Endothelial cell of umbilical vein (primary cell): ENCODE results near the gene MROH2A. TPM values are rescaled to one million over a fixed set of nuclear protein-coding genes. Genes with fewer than 3 reads are reported as not detected.

Experiments
- BruUV-seq: library from RNA; stranded (reverse); fragments of 400-500 nt; replicated peaks from 2 replicates; lab custom pipeline; 2021; lab: Mats Ljungman, UMichigan
- CTCF ChIA-PET: fragments of 300-600, 350-600 bp; sonication (Branson Sonifier 250); formaldehyde crosslinking; loops from one replicate; lab custom pipeline; 2021; ENCODE audit warnings: antibody characterized with exemption, inconsistent platforms; lab: Charles Lee
- POLR2A ChIA-PET: fragments of 300-600, 350-600 bp; sonication (Branson Sonifier 250); formaldehyde crosslinking; loops from one replicate; lab custom pipeline; 2021; ENCODE audit warnings: antibody characterized with exemption, inconsistent platforms; lab: Charles Lee
- DNase-seq: peaks from one replicate; pipeline ENCODE4 v3.0.0-alpha.2; 2011; ENCODE audit warnings: low read depth, low spot score
- FAIRE-seq: peaks from 2 replicates; lab custom pipeline; 2011; peaks lifted over from hg19 to GRCh38; lab: Jason Lieb, UNC
- H2AFZ ChIP-seq: 2 replicates; pipeline ENCODE4 v1.6.0; 2012; ENCODE audit warnings: low read depth, low read length, control low read depth, inconsistent platforms
- H3K27ac ChIP-seq: 2 replicates; pipeline ENCODE4 v1.5.1; 2011; ENCODE audit warnings: low read depth, mild to moderate bottlenecking, control low read depth, low read length, moderate library complexity; ENCODE audit not compliant: insufficient read depth
- H3K27me3 ChIP-seq, 2 experiments: 2 replicates each; pipeline versions ENCODE4 v1.6.0 to v1.6.1; 2011; ENCODE audit warnings: low read length in 2 of 2, mixed read lengths in 1 of 2; ENCODE audit not compliant: control insufficient read depth in 2 of 2, insufficient read depth in 2 of 2
- H3K36me3 ChIP-seq, 2 experiments: 2 replicates in 1 of 2; 3 replicates in 1 of 2; pipeline ENCODE4 v1.5.1; 2011; ENCODE audit warnings: low read length in 2 of 2, mild to moderate bottlenecking in 1 of 2, moderate library complexity in 1 of 2; ENCODE audit not compliant: control insufficient read depth in 2 of 2, insufficient read depth in 2 of 2; ENCODE audit errors: extremely low read depth in 1 of 2
- H3K4me1 ChIP-seq: 3 replicates; pipeline ENCODE4 v1.5.1; 2011; ENCODE audit warnings: mild to moderate bottlenecking, low read length; ENCODE audit not compliant: control insufficient read depth, insufficient read depth; ENCODE audit errors: extremely low read depth
- H3K4me2 ChIP-seq: 2 replicates; pipeline ENCODE4 v1.6.1; 2011; ENCODE audit warnings: low read length, control low read depth, mixed read lengths; ENCODE audit not compliant: insufficient read depth
- H3K4me3 ChIP-seq, 3 experiments: fragments of 200-600 bp in 1 of 3; sonication (generic), shearing (Covaris generic) in 1 of 3; replicated peaks in 1 of 3; 2 replicates each; pipeline ENCODE4 v1.5.1; 2011 to 2016; ENCODE audit warnings: control low read depth in 3 of 3, low read length in 3 of 3, mild to moderate bottlenecking in 2 of 3, inconsistent platforms in 1 of 3, low read depth in 1 of 3, moderate library complexity in 1 of 3; ENCODE audit not compliant: insufficient read depth in 1 of 3
- H3K79me2 ChIP-seq: 2 replicates; pipeline ENCODE4 v1.6.0; 2012; ENCODE audit warnings: low read length, inconsistent platforms; ENCODE audit not compliant: control insufficient read depth, insufficient read depth
- H3K9ac ChIP-seq: replicated peaks from 2 replicates; pipeline ENCODE3; 2011; ENCODE audit warnings: low read length, control low read depth; ENCODE audit not compliant: insufficient read depth; ENCODE audit errors: extremely low read depth
- H3K9me1 ChIP-seq: replicated peaks from 3 replicates; pipeline ENCODE4 v1.6.0; 2011; ENCODE audit warnings: mild to moderate bottlenecking, low read length; ENCODE audit not compliant: control insufficient read depth, insufficient read depth; ENCODE audit errors: extremely low read depth
- H3K9me3 ChIP-seq: replicated peaks from 2 replicates; pipeline ENCODE4 v1.5.1; 2012; ENCODE audit warnings: low read length, inconsistent platforms; ENCODE audit not compliant: control insufficient read depth, insufficient read depth
- H4K20me1 ChIP-seq: replicated peaks from 2 replicates; pipeline ENCODE3; 2011; ENCODE audit warnings: mild to moderate bottlenecking, low read length; ENCODE audit not compliant: control insufficient read depth, insufficient read depth; ENCODE audit errors: extremely low read depth
- CTCF ChIP-seq, 2 donors: IDR thresholded peaks; 1 replicate in 1 of 2; 2 replicates in 1 of 2; pipeline ENCODE4 v1.5.1; 2011; ENCODE audit warnings: low read length in 2 of 2, mild to moderate bottlenecking in 2 of 2, moderate library complexity in 2 of 2, control low read depth in 1 of 2, inconsistent platforms in 1 of 2, low read depth in 1 of 2; ENCODE audit not compliant: insufficient read depth in 1 of 2; ENCODE audit errors: extremely low read depth in 1 of 2
- EZH2 ChIP-seq: IDR thresholded peaks from 2 replicates; pipeline ENCODE4 v1.6.1; 2012; ENCODE audit warnings: borderline replicate concordance, low read depth, mild to moderate bottlenecking, moderate library complexity, low read length, inconsistent platforms; ENCODE audit not compliant: severe bottlenecking
- FOS ChIP-seq: IDR thresholded peaks from 2 replicates; pipeline ENCODE4 v1.6.1; 2011; ENCODE audit warnings: mild to moderate bottlenecking, low read length, moderate library complexity, borderline replicate concordance; ENCODE audit not compliant: insufficient read depth
- GATA2 ChIP-seq: IDR thresholded peaks from 2 replicates; pipeline ENCODE4 v1.7.0; 2011; ENCODE audit warnings: low read depth, mild to moderate bottlenecking, moderate library complexity, mixed read lengths, low read length; ENCODE audit not compliant: insufficient read length, insufficient read depth
- JUN ChIP-seq: IDR thresholded peaks from 2 replicates; pipeline ENCODE4 v1.6.1; 2011; ENCODE audit warnings: borderline replicate concordance, low read depth; ENCODE audit not compliant: insufficient read length, insufficient read depth
- MYC ChIP-seq: IDR thresholded peaks from one replicate; pipeline ENCODE4 v1.6.1; 2011; ENCODE audit warnings: mild to moderate bottlenecking, low read depth, low read length
- POLR2A ChIP-seq: IDR thresholded peaks from 2 replicates; pipeline ENCODE4 v1.6.1; 2012; ENCODE audit warnings: low read depth, mild to moderate bottlenecking, control low read depth, low read length
- POLR2AphosphoS5 ChIP-seq: IDR thresholded peaks from 2 replicates; pipeline ENCODE4 v1.6.1; 2012; ENCODE audit warnings: low read depth, mild to moderate bottlenecking, control low read depth, low read length, moderate library complexity; ENCODE audit not compliant: insufficient read depth
- dilution Hi-C: fragments of 300-500 bp; cut with MboI; formaldehyde crosslinking; loops from one replicate; pipeline ENCODE4 v1.15.0; 2019; ENCODE audit warnings: low sequenced_read_pairs; ENCODE audit not compliant: extremely low pct_ligation_motif_present
- intact Hi-C: fragments of 100-400 bp; cut with micrococcal nuclease; formaldehyde crosslinking; loops from one replicate; pipeline ENCODE4 v1.10.0; 2022
- polyA plus RNA-seq, 4 experiments: library from polyadenylated mRNA; depleted of rRNA in 3 of 4; stranded (reverse) in 3 of 4; unstranded in 1 of 4; fragments of >200 nt; gene quantifications; 2 replicates each; pipeline versions ENCODE4 v1.2.1 to v1.2.3, GENCODE V29; 2011 to 2012; ENCODE audit warnings: missing spikeins in 1 of 4
- total RNA-seq: library from RNA; stranded (reverse); gene quantifications from 2 replicates; pipeline ENCODE4 v1.2.3, GENCODE V29; 2021
- TF ChIP-seq, protein P1 (sequence below): IDR thresholded peaks from 2 replicates; pipeline ENCODE4 v1.6.1; 2011; ENCODE audit not compliant: insufficient read depth, insufficient read length

The MROH2A gene
- total and polyA plus RNA-seq, 2 donors (not counting 3 experiments of a cell fraction or from before 2014, with no cell fraction given), result not detected

DNA sequence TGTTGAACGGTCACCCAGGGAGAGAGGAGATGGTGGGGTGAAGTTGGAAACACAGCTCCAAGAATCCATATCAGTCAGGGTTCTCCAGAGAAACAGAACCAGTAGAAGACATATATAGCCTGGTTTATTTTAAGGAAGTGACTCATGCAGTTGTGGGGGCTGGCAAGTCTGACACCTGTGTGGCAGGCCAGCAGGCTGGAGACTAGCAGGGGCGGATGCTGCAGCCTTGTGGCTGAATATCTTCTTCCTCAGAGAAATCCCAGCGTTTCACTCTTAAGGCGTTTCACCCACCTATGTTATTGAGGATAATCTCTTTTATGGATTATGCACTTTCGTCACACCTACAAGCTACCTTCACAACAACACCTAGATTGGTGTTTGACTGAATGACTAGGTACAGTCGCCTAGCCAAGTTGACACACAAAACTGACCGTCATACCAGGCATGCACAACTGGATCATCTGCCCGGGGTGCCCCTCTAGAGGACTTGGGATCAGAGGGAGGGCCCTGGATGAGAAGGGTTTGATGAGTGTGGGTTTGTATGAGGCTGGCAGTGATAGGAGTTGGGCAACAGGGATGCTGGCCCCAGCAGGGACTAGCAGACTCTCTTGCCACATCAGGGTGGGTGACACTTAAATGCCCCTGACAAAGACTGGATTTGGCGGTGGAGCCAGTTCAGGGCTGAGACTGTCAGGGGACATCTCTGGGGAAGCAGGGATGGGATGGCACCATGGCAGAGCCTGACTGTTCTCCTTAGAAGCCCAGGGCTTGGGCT lies 23.4 kb downstream of the MROH2A start:
- no peak overlapping the region for H3K9ac ChIP-seq
- intact Hi-C loops, result no loop called here
- no peaks in the 10 kb centered on the region for H3K4me1 ChIP-seq
- no peak for TF ChIP-seq FOS
- no peak for TF ChIP-seq EZH2
- TF ChIP-seq MYC, result no peak
- no peak for TF ChIP-seq POLR2AphosphoS5
- TF ChIP-seq, protein P1, sequence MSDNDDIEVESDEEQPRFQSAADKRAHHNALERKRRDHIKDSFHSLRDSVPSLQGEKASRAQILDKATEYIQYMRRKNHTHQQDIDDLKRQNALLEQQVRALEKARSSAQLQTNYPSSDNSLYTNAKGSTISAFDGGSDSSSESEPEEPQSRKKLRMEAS, result no peak
- TF ChIP-seq CTCF (IDR thresholded peaks at IDR 0.05; ENCODE audit: extremely low read depth in 1 of 2, insufficient read depth in 1 of 2, low read depth in 1 of 2, low read length in 2 of 2), result no peak
- TF ChIP-seq GATA2, result no peak
- no peak for TF ChIP-seq POLR2A
- no peak for TF ChIP-seq JUN
- DNase-seq (no peak), FAIRE-seq (no peak)
- H3K9me3 ChIP-seq, result no peaks in the 10 kb centered on the region
- H3K27ac ChIP-seq, result no peak overlapping the region
- dilution Hi-C loops, result no loop called here
- H3K9me1 ChIP-seq, result no peaks in the 10 kb centered on the region
- H4K20me1 ChIP-seq, result no peaks in the 10 kb centered on the region
- BruUV-seq, result no TSS peak
- no peaks in the 10 kb centered on the region for H3K36me3 ChIP-seq
- ChIA-PET CTCF (no interaction called here), POLR2A (no interaction called here)
- H3K4me2 ChIP-seq, result no peak overlapping the region
- no peaks in the 10 kb centered on the region for H3K79me2 ChIP-seq
- no peak overlapping the region for H2AFZ ChIP-seq
- no peaks in the 10 kb centered on the region for H3K27me3 ChIP-seq
- no peak overlapping the region for H3K4me3 ChIP-seq
